Islet precursor cell (in vitro differentiated cells): ENCODE measurements around the gene GYG2.

Experiments used
- DNase-seq: peaks from one replicate; pipeline ENCODE4 v3.0.0-alpha.2; 2018

GYG2 gene

DNA sequence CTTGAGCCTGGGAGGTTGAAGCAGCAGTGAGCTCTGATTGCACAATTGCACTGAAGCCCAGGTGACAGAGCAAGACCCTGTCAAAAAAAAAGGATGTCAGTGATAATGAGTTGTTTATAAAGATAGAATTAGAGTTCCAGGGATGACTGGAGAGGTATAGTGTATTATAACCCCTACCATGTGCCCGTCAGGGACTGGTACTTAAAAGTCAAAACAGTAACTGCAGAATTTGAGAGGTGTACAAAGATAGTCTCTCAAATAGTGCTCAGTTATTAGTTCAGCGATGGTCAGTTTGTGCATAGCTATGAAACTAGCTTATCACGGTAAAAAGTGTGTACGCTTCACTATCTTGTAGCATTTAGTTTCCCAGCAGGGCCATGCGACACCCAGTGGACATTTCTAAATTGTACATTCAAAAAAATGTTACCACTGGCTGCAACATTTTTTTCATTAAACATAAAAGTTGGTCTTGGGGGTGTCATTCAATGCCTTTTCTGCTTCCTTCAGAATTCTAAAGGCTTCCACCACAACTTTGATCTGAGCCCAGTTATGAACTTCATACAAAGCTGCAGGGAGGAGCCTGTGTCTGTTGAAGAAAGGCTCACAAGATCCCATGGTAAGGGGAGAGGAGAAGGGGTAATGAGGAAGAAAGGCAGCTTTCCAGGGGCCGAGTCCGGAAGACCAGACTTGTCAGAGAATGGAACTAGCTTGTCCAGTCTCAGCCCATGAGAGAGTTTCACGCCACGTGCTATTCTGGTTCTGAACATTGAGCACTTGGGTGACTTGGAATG, 9.2 kb upstream of the GYG2 start:
- DNase-seq = no peak

DNA sequence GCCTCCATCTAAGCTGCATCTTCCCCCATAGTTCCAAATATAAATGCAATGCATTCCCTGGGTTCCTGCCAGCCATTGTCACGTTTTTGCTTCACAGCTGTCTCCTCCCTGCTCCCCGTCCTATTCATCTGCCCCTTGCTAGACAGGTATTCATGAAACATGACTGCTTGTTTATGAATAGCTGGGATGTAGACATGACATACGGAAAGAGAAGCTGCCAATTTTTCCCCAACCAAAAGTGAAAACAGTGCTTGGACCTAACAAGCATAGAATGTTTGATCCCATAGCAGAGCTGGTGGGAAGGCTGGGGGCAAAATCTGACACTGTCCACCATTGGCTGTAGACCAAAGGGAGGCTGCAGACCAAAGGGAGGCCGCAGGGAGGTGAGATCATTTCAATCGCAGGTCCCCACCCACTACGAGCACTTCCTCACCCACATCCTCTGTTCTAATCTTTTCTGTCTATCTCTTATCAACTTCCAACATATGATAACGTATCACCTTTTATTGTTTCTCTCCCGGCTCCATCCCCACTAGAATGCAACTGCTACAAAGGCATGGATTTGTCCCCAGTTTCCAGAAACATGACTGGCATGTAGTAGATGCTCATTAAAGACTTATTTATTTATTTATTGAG, 8.5 kb upstream of the GYG2 start:
- DNase-seq = no peak

DNA sequence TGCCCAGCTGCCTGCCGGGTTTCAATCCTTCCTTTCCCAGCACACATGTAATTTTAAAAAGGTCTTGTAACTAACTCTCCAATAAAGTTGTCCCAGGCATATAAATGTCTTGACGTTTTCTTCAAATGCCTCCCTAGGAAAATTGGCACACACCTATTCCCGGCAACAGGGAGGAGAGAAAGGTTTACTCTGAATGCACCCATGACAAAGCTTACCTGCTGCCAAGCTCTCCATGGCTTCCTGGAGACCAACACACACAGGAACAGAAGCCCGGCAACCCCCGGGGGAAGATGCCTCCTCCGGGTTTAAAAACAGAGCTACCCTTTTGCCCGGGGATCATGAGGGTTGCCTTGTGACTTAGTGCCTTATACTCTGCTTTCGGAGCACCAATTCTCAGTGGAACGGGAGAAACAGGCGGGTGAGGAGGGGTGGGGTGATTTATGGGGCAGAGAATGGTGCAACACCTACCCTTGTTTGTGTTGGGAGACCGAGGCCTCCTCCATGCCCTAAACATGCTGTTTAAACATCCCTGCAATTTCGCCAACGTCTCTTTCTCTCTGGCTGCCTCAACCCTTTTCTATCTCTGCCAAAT, 4.8 kb upstream of the GYG2 start:
- DNase-seq = no peak

DNA sequence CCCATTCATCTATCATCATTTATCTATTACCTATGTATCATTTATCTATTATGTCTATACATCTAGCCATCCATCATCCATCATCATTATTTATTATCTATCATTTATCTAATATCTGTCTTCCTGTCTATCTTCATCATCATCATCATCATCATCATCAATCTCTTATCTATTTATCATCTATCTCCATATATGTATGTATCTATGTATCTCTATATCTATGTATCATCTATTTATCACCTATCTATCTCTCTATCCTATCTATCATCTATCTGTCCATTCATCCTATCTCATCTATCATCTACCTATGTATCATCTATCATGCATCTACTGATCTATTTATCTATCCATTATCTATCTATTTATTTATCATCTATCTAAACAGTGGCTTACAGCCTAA, 3.8 kb upstream of the GYG2 start:
- DNase-seq = no peak

DNA sequence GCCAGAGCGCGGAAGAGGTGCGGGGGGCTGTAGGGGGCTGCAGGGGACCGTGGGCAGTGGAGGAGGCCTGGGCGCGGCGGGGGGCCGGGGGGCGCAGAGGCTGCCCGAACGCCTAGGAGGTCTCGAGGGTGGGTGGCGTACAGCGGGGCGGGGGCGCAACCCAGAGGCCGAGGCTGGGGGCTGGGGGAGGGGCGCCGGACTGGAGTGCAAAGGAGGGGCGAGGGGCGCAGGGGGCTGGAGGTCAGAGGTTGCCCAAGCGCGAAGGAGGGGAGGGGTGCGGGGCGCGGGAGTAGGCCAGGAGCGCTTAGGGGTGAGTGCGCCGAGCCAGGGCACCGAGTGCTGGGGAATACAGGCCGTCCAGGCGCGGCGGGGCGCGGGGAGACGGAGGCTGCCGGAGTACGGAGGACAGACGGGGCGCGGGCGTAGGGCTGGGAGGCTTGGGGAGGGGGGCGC, 255 bp downstream of the GYG2 start:
- DNase-seq = peak; percentile 67

DNA sequence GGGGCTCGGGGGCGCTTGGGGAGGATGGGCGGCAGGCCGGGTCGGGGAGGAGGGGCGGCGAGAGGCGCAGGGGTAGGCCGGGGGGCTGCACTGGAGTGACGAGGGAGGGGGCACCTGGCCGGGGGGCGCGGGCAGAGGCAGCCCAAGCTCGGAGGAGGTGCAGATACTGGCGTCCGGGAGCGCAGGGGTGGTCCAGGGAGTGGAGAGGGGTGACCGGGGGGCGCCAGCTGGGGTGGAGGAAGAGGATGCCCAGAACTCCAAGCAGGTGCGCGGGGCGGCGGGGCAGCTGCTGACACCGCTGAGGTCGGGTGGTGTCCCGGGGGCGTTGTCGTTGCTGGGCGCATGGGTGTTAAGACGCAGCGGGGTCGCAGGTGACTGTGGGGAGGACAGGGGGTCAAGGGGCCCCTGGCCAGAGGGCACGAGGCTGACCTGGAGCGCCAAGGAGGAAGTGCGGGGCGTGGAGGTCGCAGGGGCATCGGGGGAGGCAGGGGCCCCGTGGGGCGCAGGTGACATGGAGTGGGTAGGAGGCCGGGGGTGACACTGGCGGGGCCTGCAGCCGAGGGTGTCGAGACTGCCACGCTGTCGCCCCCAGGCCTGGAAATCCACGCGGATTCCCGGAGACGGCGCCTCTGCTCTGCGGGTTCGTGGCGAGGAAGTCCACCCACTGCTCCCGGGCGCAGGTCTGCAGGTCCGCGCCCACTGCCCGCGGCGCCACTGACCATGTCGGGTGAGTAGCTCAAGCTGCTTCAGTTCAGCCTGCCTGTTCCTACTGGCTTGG, 928 bp downstream of the GYG2 start:
- DNase-seq = no peak

DNA sequence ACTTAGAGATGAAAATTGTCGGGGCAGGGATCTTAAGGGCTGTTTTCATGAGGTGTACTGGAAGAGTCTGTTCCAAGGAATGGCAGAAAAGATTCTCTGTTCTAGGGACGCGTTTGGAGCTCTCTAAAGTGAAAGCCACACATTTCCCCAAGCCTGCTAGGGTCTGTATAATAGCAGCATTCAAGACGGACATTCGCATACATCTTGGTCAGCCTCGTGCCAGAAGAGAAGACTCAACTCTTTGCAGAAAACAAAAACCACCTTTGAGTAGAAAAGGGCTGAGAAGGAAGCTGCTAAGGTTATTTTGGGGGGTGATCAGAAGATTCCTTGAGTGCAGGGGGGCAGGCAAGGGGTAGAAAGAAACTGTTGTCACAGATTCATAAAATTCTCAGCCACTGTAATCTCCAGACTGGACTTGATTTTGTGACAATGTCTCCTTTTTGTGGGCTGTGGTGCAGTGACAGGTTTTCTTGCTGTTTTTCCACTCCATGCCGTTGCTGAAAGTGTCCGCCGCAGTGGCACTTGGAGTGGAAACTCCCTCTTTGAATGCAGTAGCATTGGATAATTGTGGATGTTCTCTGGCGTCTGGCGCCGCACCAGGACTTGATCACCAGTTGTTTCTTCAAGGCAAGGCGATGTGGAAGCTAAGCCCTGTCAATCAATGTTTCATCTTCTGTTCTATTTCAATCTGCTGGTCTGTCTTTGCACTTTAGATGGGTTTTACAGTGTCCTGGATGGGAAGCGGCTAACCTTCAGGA, 2.9 kb downstream of the GYG2 start:
- no peak for DNase-seq

DNA sequence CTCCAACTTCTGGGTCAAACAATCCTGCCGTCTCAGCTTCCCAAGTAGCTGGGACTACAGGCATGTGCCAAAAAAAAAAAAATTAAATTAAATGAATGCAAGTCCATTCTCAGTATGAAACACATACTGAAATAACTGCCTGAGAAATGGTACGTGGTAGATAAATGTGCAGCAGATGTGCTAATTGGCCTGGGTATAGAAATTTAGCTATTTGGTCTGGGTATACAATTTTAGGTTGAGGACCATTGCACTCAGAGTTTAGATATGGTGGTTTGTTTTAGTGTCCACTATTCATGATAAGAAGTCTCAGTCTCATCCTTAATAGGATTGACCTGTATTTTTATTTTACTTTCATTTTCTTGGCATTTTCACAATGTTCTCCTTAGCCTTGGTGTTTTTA, 9.2 kb downstream of the GYG2 start:
- no peak for DNase-seq

DNA sequence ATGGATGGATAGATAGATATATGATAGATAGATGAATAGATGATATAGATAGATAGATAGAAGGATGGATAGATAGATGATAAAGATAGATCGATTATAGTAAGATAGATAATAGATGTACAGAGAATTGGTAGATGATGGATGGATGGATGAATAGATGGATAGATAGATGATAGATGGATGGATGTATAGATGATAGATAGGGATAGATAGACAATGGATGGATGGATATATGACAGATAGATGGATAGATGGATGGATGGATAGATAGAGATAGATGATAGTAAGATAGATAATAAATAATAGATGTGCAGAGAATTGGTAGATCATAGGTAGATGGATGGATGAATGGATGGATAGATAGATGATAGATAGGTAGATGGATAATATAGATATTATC, 12.2 kb downstream of the GYG2 start:
- DNase-seq = no peak

DNA sequence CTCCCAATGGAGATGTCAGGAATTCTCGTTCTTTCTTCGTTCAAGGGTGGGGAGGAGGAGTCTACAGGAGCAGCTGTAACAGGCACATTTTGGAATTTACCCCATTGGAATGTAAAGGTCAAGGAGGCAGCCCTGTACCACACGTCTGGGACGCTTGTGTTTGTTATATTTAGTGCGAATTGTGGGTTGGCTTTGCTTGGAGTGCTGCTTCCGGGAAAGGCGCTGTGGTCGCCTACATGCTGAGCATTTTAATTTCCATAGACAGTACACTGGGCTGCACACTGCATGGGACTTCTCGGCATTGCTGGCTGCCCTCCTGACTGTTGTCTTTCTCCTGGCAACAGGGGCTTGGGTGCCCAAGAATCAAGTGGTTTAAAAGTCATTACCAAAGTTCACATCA, 12.8 kb downstream of the GYG2 start:
- no peak for DNase-seq

DNA sequence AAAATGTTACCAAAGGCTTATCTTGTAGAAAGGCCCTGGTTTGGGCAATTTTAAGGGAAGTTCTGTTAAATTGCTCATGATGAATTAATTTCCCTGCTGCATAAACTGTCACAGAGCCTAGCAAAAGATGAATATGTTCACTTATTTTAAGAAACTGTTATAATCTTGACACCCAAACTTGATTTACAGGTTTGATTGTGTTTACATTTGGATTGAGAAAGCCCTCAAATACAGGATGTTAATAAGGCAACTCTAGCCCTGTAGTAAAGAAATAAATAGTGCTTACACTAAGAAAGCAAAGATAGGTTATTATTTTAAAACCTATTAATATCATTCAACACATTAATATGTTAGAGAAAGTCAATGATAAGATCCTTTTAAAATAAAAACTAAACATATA, 18.3 kb downstream of the GYG2 start:
- DNase-seq = no peak

DNA sequence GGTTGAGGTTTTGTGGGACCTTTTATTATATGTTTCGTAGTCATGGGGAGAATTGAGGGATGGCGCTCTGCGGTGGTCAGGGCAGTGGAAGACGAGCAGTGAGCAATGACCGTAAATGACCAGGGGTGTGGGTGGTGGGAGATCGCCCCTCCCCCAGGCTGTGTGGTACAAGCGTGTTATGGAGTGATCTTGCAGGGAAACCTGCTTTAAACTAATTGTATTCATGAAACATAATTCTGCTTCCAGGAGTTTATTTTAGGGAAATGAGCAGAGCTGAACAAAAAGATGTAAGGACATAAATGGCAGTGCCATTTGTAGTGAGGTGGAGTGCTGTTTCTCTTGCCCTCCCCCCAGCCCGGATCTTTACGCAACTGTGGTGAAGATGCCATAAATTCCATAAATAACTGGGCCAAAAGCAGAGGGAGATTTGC, 20.2 kb downstream of the GYG2 start:
- peak; percentile 84 for DNase-seq

DNA sequence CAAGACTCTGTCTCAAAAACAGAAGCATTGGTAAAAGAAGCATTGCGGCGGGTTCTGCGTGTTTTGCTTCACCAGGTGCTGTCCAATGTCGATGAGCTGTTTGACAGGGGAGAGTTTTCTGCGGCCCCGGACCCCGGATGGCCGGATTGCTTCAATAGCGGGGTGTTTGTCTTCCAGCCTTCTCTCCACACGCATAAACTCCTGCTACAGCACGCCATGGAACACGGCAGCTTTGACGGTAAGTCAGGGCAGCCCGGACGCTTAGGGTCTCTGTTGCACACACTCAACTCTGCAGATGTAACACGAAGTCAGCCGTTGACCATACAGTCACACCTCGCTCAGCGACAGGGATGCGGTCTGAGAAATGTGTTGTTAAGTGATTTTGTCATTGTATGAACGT, 26.2 kb downstream of the GYG2 start:
- no peak for DNase-seq

DNA sequence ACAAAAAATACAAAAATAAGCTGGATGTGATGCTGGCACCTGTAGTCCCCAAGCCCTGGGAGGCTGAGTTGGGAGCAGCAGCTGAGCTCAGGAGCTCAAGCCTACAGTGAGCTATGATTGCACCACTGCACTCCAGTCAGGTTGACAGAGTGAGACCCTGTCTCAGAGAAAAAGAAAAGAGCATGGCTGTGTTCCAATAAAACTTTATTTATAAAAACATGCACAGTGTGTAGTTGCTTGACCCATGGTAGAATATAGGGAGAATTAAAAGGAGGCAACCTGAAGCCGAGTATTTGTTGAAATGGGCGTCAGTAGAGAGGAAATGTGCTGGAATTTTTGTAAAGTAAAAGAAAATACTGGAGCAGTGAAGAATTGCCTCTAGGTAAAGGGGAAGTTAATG, 27.0 kb downstream of the GYG2 start:
- no peak for DNase-seq

DNA sequence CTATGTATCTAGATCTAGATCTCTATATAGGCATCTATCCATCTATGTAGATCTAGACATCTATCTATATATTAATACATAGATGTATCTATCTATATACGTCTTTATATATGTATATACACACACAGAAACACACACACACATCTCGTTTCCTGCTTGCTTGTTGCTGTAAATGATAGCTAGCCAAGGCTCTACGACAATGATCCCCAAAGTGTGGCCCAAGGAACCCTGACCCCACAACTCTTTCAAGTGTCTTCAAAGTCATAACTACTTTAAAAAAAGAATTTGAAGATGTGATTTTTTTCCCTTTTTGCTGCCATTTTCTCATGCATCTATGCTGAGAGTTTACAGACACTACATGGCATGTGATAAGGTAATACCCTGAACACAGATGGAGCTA, 28.8 kb downstream of the GYG2 start:
- no peak for DNase-seq

DNA sequence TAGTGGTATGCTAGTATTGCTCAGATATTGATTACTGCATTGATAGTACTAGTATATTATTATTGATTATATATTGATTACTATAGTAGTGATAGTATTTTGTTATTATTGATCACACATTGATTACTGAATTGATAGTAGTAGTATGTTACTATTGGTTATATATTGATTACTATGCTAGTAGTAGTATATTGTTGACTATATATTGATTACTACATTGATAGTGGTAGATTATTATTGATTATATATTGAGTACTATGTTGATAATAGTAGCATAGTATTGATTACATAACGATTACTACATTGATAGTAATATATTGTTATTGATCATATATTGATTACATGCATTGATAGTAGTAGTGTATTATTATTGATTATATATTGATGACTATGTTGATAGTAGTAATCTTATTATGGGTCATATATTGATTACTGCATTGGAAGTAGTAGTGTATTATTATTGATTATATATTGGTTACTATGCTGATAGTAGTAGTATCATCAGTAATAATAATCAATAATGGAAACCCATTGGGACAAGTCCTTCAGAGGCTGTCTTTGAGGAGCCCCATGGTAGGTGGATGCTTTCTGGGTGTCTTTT, 30.6 kb downstream of the GYG2 start:
- no peak for DNase-seq

DNA sequence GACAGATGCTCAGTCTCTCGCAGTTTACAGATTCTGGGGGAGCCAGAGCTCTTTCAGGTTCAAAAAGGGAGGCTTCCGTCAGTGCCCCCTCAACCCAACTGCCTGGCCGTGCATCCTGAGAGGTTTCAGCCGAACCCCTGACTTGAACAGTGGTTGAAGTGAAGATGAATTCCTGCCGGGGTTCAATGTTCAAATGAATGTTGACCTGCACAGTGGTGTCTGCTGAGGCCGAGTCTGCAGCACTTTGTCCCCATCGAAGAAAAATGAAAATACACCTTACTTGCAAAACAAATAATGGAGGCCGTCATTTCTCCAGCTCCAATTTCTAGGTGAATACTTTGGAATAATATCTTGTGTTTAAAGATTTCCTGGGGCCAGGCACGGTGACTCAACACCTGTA, 33.7 kb downstream of the GYG2 start:
- DNase-seq = no peak

DNA sequence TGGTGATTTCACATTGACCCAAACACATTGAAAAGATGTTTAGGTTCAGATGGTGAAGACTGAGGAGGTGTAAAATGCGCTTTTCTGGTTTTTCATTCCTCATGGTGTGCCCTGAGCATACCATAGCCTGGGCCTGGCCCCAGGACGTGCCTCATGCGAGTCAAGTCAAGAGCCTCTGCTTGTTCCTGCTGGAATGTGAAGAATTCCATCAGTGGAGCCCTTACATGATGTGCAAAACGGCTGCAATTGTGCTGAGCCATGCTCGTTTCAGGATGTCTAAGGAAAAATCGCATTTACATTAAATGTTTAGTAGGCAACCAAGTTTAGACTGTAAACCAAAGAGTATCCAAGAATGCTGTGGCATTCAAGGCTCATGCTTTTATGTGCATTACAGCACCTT, 34.9 kb downstream of the GYG2 start:
- DNase-seq = peak; percentile 88

DNA sequence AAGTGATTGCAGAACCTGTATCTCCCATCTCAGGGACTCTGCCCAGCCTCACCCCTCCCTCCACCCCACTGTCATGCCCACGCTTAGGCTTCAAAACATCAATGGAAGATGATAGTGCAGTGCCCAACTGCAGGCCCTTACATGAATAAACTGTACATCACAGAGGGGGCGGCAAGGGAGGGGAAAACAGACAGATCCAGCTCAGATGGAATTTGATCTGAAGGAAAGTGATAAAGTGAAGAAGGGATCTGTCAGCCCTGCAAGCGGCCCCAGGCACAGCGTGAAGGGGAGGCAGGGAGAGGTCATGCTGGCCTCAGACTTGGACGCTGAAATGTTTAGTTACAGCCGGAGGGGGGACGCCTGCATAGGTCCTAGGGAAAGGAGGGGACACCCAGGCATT, 38.5 kb downstream of the GYG2 start:
- peak; percentile 27 for DNase-seq

DNA sequence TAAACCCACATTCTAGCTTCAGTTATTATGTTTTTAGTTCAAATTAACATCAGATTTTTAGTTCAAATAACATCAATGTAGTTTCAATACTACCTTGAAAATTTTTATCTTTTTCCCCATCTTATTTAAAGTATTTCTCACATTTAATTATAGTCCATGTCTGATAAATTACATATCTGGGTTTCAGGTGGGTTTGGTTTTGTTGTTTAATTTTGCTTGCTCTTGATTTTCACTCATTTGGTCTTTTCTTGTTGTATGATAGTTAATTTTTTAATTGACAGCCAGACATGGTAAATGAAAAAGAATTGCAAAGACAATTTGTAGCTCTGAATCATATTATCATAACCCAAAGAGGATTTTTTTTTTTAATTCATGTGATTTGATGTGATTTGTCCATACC, 41.9 kb downstream of the GYG2 start:
- no peak for DNase-seq

DNA sequence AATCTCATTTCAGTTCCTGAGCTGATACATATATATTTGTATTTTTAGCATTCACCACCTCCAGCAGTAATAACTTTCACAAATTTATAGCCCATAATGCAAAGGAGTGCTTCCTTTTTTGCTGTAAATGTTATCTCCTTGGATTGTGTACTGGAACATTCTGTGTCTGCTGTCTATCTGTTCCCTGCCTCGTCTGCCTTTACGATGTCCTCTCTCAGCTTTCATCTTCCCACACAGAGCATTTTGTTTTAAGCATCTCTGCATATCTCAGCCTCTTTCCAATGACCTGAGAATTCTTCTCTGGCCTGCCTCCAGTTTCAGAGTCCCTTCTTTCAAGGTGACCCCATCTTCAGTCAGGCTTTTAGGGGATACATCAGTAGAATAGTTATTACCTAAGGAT, 43.1 kb downstream of the GYG2 start:
- peak; percentile 54 for DNase-seq

DNA sequence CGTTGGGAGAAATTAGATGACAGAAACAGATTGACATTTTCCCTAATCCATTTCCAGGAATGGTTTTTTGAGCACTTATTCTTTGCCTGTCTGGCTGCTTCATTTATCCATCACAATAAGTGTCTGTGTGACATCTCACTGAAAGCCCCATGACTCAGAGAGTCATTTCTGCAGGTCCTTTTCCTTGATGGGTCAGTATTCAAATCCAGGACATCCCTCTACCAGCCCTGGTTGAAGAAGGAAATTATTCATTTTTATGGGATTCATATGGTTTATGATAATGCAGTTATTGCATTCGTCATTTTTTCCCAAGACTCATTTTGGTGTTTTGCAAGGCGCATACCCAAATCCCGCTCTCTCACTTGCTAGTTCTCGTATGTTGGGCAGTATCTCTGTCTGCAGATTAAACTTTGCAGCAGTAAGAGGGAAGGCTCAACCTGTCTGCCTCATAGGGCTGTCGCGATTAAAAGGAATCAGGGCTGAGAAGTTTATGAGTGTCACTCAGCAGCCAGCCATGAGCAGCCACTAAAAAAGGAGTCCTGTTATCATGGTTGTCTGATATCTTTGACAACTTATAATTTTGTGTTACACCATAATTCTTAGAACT, 44.0 kb downstream of the GYG2 start:
- DNase-seq = no peak
